GM19035 (cell line): ENCODE results near the gene TRIOBP.

Experiments used
- ATAC-seq: cut with Tn5 transposase; IDR thresholded peaks from one replicate; pipeline ENCODE4 v1.9.1; 2021; ENCODE audit not compliant: unreplicated experiment

The TRIOBP gene

DNA sequence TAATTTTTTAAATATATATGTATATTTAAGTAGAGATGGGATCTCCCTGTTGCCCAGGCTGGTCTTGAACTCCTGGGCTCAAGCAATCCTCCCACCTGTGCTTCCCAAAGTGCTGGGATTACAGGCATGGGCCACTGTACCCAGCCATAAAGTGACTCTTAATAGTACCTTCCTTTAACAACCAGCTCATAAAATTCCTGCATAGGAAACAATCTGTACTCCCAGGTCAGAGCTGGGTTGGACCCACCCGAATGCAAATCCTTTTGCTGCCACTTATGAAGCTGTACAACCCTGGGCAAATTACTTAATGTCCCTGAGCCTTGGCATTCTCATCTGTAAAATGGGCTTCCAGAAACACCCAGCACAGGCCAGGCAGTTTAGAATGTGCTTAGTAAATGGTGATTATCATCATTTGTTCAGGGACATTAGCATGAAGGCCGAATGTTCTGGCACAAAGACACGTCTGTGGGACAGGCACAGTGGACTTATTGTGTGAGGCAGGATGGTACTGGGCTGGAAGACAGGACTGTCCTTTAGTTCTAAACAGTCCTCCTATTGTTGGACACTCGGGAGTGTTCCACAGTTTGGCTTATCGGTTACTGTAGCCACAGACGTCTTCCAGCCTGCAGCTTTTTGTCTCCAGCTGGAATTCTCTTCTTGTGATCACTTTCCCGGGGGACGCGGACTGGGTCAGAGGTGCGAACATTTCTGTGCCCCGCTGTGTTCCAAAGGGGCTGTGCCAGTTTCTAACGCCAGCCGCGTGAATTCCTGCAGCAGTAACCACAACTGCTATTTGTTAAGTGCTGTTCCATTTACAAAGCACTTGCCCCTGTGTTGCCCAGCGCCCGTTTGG lies 32.4 kb upstream of the TRIOBP start:
- no peak for ATAC-seq

DNA sequence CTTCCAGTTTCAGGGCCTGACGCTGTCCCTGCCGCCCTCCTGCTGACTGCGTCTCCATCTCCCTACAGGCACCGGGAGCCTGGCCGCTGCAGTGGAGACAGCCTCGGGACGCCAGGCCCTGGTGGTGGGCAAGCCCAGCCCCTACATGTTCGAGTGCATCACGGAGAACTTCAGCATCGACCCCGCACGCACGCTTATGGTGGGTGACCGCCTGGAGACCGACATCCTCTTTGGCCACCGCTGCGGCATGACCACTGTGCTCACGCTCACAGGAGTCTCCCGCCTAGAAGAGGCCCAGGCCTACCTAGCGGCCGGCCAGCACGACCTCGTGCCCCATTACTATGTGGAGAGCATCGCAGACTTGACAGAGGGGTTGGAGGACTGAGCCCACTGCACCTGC lies 31.4 kb upstream of the TRIOBP start:
- ATAC-seq: no peak

DNA sequence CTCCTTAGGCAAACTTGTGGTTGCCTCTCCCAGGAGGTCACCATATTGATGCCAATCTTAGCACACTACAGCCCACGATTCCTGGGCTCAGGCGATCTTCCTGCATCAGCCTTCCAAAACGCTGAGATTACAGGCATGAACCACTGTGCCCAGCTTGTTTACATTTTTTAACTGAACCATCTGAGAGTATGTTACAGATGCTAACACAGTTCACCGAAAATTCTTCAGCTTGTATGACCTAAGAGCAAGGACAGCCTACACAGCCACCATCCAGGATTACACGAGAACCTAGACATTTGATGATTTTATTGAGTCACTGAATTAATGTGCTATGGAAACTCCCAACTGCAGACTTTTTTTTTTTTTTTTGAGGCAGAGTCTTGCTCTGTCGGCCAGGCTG lies 27.3 kb upstream of the TRIOBP start:
- no peak for ATAC-seq

DNA sequence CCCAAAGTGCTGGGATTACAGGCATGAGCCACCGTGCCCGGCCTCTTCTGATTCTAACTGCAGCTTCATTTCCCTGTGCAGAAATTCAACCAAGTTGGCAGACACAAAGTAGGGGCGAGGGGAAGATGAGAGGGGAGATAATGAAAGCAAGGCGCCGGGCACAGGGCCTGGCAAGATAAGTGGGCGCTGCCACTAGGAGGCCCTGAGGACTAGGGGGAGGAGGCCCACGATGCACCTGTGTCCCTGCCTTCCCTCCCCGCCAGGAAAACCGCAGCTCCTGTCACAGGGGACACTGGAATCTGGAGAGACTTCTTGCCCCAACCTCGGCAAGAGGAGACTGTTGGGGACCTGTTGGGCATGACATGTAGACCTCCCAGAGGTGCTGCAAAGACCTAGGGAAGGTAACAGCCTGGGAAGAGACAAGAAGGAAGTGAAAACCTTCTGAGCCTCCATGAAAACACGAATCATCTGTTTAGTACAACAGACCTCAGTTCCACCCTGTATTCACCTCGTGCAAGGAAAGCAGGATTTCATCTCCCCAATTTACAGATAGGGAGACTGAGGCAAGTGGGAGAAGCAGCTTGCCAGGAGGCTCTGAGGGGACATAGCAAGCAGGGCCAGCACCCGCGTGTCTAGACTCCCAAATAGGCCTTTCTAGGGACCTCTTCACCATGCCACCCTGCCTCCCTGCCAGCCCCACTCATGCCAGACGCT lies 24.5 kb upstream of the TRIOBP start:
- ATAC-seq: no peak

DNA sequence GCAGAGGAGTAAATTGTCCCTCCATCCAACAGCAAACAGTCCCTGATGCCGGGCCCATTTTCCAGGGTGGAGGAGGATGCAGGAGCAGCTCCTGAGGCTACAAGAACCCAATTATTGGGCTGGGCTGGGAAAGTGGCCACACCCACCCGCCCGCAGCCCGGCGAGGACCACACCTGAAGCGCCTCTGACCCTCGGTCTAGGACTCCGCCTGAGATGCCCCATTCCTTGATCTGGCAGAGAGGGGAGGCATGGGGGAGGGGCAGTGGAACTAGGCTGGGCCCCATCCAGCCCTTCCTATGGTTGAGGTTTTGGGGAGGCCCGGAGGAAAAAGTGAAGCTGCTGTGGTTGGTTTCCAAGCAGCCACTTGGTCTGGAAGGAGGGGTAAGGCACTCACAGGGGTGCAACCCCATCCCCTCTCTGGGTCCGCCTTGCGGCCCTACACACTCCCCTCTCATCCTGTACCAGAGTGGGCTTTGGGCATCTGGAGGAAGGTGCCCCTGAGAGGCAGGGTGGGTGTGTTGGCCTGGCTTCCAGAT lies 23.9 kb upstream of the TRIOBP start:
- ATAC-seq: no peak

DNA sequence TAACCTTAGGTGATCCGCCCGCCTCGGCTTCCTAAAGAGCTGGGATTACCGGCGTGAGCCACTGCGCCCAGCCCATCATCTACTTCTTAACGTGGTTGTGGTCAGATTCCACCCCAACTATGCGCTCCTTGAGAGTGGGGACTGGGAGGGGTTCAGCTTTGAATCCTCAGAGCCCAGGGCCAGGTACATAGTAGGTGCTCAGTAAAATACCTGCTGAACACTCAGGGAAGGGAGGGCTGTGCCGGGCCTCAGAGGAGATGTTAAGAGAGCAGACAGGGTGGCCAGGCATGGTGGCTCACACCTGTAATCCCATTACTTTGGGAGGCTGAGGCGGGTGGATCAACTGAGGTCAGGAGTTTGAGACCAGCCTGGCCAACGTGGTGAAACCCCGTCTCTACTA lies 22.6 kb upstream of the TRIOBP start:
- no peak for ATAC-seq

DNA sequence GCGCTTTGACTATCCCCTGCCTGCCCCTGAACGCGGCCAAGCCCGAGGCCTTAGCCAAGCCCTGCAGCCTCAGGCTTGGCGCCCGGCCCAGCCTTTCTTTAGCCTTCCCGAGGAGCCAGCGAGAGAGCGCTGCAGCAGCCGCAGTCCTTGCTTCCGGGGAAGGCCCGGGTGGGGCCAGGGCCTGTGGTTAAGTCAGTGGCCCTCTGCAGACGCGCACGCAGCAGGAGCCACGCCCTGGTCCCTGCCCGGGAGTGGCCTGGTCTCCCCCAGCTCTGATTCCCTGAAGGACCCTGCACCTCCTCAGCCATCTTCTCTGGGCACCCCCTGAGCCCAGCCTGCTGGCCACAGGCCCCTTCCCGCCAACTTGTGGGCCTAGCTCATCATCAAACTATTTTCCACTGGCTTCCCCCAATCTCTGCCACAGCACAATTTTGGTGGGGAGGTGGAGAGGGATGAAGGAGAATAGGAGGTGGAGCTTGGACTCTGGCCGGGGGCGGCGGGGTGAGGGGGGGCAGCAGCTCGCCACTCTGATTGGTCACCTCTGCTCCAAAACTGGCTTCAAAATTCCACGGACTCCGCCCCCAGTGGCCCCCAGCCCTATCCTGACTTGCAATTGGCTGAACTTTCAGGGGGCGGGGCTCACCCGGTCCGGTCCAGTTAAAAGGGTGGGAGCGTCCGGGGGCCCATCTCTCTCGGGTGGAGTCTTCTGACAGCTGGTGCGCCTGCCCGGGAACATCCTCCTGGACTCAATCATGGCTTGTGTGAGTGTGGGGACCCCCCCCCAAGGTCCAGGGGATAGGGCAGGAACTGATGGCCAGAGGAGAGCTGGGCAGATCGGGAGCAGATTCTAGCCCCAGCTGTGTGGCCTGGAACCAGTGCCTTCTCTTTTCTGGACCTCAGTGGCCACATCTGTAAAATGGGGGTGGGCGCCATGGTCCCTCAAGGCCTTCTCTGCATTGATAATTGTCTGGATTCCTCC lies 21.6 kb upstream of the TRIOBP start, which contains the start of gene LGALS1:
TSS of gene LGALS1 (plus strand) at position 686 of the 979 bp plus-strand sequence. CDS start at position 753, 67 bp downstream.
- ATAC-seq: peak; percentile 47

DNA sequence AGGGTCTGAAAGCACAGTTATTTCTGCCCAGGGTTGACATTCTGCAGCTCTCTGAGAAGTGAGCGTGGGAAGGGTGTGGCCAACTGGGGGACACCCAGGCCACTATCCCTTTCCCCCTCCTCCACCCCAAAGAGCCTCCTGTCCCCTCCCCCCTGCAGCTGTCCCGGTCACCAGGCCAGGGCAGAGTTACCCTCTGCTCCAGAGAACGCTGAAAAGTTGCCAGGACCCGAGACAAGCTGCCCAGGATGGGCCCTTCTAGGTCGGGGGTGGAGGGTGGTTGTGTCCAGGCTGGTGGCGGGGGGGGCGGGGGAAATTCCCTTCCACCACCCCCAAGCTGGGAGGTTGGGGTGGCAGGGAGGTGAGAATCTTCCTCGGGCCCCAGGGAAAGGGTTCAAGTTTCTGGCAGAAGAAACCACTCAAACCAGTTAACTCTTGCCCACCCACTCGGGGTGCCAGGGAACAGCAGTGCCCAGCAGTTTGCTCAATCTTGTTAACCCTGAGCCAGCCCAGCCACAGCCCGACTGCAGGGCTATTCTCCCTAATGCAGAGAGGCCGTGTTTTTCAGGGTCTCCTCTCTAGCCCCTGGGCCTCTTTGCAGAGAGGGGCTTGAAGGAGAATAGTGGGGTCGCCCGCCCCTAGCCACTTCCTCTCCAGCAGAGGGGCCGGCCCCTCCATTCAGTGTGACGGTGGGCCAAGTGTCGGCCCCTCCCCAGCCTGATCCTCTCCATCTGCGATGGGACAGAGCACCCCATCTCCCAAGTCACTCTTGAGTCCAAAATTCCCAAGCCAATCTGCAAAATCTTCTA lies 20.7 kb upstream of the TRIOBP start:
- no peak for ATAC-seq

DNA sequence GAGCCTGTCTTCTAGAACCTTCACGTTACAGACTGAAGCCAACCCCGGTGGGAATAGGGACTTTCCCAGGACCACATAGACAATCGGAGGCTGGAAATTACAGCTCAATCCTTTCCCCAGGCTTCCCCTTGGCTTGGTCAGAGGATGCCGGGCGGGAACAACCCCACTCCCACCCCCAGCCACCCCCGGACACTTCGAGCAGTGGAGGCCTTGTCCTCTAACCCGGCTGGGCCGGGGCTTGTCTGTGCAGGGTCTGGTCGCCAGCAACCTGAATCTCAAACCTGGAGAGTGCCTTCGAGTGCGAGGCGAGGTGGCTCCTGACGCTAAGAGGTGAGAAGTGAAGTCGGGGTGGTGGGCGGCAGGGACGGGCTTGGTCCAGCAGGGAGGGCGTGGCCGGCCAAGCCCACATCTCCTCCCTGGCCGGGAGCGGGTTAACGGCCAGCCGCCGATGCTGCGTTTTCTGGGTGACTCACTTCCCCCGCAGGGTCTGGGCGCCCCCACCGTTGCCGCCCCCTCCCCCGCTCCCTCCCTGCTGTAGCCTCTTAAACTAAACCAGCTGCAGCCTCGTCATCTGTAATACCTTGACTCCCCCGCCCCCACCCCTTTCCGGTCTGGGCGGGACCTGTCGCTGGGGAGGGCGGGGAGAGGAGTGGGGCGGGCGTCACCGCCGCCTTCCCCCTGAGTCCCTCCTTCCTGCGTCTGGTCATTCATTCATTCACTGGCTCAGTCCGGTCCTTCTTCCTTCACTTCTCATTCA lies 19.9 kb upstream of the TRIOBP start:
- ATAC-seq: peak; percentile 50

DNA sequence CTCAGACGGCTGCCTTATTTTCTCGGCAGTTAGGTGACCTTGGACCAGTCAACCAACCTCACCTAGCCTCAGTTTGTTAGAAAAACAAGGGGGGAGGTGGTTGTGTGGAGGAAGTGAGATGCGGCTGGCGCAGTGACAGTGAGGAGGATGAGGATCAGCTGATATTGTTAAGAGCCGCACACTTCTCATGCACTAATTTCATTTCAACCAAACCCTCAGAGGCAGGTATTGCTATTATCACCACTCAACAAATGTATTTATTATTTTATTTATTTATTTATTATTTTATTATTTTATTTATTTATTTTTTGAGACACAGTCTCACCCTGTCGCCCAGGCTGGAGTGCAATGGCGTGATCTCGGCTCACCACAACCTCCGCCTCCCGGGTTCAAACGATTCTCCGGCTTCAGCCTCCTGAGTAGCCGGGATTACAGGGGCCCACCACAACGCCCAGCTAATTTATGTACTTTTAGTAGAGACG lies 19.3 kb upstream of the TRIOBP start:
- peak; percentile 10 for ATAC-seq

DNA sequence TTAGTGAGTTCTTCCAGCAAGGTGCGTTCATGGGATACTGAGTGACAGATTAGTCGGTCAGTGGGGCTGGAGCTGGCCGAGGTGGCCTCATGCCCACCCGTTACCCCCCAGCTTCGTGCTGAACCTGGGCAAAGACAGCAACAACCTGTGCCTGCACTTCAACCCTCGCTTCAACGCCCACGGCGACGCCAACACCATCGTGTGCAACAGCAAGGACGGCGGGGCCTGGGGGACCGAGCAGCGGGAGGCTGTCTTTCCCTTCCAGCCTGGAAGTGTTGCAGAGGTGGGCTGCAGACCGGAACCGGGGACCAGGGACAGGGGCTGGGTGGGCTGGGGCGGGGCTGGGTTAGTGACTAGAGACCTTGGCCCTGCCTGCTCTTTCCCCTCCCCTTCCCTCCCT lies 18.5 kb upstream of the TRIOBP start:
- ATAC-seq: no peak

DNA sequence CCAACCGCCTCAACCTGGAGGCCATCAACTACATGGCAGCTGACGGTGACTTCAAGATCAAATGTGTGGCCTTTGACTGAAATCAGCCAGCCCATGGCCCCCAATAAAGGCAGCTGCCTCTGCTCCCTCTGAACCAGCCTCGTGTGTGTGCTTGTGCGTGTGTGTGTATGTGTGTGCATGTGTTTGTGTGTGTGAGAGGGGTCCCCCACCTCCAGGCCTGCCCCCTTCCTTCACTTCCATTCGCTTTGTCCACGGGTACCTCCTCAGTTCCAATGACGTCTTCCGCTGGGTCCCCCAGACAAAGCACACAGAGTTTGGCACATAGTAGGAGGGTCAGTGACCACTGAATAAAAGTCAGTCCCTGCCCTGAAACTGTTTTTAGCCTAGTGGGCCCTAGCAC lies 17.2 kb upstream of the TRIOBP start:
- no peak for ATAC-seq

DNA sequence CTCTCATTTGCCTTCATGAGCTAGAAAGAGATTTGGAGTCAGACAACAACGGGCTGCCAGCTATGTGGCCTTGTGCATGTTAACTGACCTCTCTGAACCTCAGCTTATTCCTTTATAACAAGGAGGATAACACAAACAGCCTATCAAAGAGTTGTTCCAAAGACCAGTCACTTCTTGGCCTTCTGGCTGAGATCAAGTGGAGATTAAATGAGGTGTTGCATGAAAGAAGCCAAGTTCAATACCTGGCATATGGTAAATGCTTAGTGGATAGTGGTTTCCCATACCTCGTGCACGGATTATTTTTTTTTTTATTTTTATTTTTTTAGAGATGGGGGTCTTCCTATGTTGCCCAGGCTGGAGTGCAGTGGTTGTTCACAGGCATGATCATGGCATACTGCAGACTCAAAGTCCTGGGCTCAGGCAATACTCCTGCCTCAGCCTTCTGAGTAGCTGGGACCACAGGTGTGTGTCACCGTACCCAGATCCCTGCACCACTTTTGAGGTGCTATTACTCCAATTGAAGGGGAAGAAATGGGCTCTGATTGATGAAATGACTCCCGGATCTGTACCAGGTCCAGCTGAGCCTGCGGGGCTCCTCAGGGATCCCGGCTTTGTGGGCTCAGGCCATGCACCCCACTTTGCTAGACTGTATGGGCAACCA lies 16.5 kb upstream of the TRIOBP start:
- ATAC-seq: no peak

DNA sequence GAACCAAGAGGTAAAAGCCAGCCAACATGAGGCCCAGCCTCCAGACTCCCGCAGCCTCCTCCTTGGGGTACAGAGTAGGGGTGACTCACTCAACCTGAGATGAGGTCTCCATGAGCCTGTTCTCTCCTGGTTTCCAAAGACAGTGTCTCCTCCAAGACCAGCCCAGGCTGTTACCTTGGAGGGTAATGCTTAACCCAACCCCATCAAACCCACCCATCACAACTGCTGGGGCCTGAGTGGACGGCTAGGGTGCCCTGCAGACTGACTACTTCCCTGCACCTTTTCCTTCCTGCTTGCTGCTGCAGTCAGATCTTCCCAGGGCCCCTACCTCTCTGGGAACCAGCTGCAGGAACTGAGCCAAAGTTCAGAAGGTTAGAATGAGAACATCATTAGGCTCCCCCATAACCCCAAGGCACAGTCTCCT lies 15.8 kb upstream of the TRIOBP start:
- no peak for ATAC-seq

DNA sequence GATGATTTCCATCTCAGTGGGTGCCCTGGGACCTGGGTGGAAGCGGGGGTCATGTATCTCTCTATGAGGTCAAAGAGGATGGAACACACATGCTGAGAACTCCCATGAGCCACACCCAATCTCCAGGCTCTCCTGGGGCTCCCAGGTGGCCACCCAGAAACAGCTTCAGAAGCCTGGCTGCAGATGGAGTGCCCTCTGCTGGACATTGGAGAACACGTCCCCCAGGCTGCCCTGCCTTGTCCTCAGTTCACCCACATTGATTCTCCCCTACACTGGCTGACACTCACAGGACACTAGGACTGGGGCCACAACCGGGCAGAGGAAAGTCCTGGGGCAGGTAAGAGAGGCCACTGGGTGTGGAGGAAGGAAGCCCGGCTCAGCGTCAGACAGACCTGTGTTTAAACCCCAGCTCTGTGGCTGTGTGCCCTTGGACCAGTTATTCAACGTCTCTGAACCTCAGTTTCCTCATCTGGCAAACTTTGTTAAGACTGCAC lies 15.2 kb upstream of the TRIOBP start:
- ATAC-seq: no peak

DNA sequence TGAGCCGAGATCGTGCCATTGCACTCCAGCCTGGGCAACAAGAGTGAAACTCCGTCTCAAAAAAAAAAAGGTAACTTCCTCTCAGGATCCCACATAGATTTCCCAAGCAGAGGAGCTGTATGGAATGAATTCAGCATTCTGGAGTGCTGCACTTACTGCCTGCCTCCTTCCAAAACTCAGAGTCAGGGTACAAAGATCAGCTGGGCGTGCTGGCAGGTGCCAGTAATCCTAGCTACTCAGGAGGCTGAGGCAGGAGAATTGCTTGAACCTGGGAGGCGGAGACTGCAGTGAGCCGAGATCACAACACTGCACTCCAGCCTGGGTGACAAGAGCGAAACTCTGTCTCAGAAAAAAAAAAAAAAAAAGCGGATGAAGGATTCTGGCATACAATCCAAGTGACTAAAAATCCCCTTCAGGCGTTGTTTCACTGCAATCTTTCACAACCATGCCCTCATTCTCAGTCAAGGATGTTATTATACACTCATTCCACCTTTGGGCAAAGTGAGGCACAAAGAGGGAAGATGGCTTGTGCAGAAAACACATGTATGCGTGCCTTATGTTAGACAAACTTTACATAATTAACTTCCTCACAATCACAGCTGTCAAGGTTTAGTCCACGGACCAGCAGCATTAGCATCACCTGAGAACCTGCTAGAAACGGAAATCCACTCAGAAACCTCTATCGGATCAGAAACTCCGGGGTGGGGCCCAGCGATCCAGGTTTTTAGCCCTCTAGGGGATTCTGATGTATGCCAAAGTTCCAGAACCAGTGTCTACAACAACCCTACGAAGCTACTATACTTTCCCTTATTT lies 11.8 kb upstream of the TRIOBP start:
- no peak for ATAC-seq
